H1 (cell line): Measurements from ENCODE around the gene ACTR2. TPM values are rescaled to one million over a fixed set of nuclear protein-coding genes. Genes with fewer than 3 reads are reported as not detected.
A peak's percentile ranks its signal among the peaks of the same experiment; 100 is the strongest.

Source experiments
- CTCF ChIA-PET: fragments of 300-600 bp; sonication (Branson Sonifier 250); formaldehyde crosslinking; loops from one replicate; lab custom pipeline; 2021; ENCODE audit not compliant: partially characterized antibody; lab: Charles Lee
- POLR2A ChIA-PET: fragments of 300-600 bp; sonication (Branson Sonifier 250); formaldehyde crosslinking; loops from one replicate; lab custom pipeline; 2021; ENCODE audit warnings: inconsistent platforms; ENCODE audit not compliant: partially characterized antibody; lab: Charles Lee
- DNase-seq, 2 experiments: peaks; one replicate each; pipeline versions ENCODE4 v3.0.0 to v3.0.0-alpha.2; 2010 to 2022; ENCODE audit warnings: low spot score in 2 of 2, low read depth in 1 of 2, mixed read lengths in 1 of 2
- FAIRE-seq: peaks from 2 replicates; lab custom pipeline; 2011; peaks lifted over from hg19 to GRCh38; lab: Jason Lieb, UNC
- H2AFZ ChIP-seq: 2 replicates; pipeline ENCODE4 v1.8.1; 2012; ENCODE audit warnings: low read length, inconsistent platforms
- H2AK5ac ChIP-seq: 2 replicates; pipeline ENCODE4 v1.6.1; 2013; ENCODE audit warnings: low read depth, low read length
- H2BK120ac ChIP-seq: replicated peaks from 2 replicates; pipeline ENCODE3; 2013; ENCODE audit warnings: low read depth, low read length, inconsistent platforms
- H2BK12ac ChIP-seq: 2 replicates; pipeline ENCODE4 v1.6.1; 2013; ENCODE audit warnings: low read depth, low read length
- H2BK15ac ChIP-seq: 2 replicates; pipeline ENCODE4 v1.6.1; 2013; ENCODE audit warnings: low read length
- H2BK20ac ChIP-seq: 2 replicates; pipeline ENCODE4 v1.6.1; 2013; ENCODE audit warnings: low read length
- H2BK5ac ChIP-seq: 2 replicates; pipeline ENCODE4 v1.6.1; 2013; ENCODE audit warnings: low read depth, low read length
- H3K14ac ChIP-seq: 2 replicates; pipeline ENCODE4 v1.6.1; 2013; ENCODE audit warnings: inconsistent platforms; ENCODE audit not compliant: insufficient read length
- H3K18ac ChIP-seq: 2 replicates; pipeline ENCODE4 v1.6.1; 2013; ENCODE audit warnings: low read length; ENCODE audit errors: extremely low read depth
- H3K23ac ChIP-seq: 2 replicates; pipeline ENCODE4 v1.6.1; 2013; ENCODE audit warnings: inconsistent platforms; ENCODE audit not compliant: insufficient read length
- H3K23me2 ChIP-seq: 2 replicates; pipeline ENCODE4 v1.6.1; 2013; ENCODE audit warnings: low read depth, low read length
- H3K27ac ChIP-seq: 2 replicates; pipeline ENCODE4 v1.6.1; 2011; ENCODE audit warnings: low read depth, low read length, inconsistent platforms
- H3K27me3 ChIP-seq, 4 experiments: replicated peaks in 1 of 4; 1 replicate in 1 of 4; 2 replicates in 3 of 4; pipeline versions ENCODE4 v1.6.1 to v1.8.1; 2011 to 2013; ENCODE audit warnings: low read length in 3 of 4, mild to moderate bottlenecking in 3 of 4, inconsistent platforms in 2 of 4, mixed read lengths in 2 of 4, moderate library complexity in 1 of 4; ENCODE audit not compliant: control insufficient read depth in 3 of 4, insufficient read depth in 3 of 4; ENCODE audit errors: extremely low read depth in 1 of 4
- H3K36me3 ChIP-seq, 4 experiments: 2 replicates each; pipeline versions ENCODE4 v1.6.1 to v1.8.1; 2011 to 2013; ENCODE audit warnings: mild to moderate bottlenecking in 4 of 4, low read length in 3 of 4, moderate library complexity in 2 of 4, control low read depth in 1 of 4, inconsistent platforms in 1 of 4; ENCODE audit not compliant: insufficient read depth in 4 of 4, control insufficient read depth in 2 of 4
- H3K4ac ChIP-seq: replicated peaks from 2 replicates; pipeline ENCODE3; 2013; ENCODE audit warnings: low read length, low read depth, mixed read lengths, inconsistent platforms; ENCODE audit not compliant: insufficient read length
- H3K4me1 ChIP-seq, 4 experiments: replicated peaks in 1 of 4; 1 replicate in 1 of 4; 2 replicates in 3 of 4; pipeline versions ENCODE4 v1.6.1 to v1.8.1; 2011 to 2013; ENCODE audit warnings: low read length in 3 of 4, inconsistent platforms in 2 of 4, mixed read lengths in 1 of 4; ENCODE audit not compliant: insufficient read depth in 4 of 4, control insufficient read depth in 3 of 4
- H3K4me2 ChIP-seq, 2 experiments: 2 replicates each; pipeline versions ENCODE4 v1.6.1 to v1.8.1; 2011 to 2013; ENCODE audit warnings: low read depth in 2 of 2, low read length in 2 of 2, control low read depth in 1 of 2, inconsistent platforms in 1 of 2, mild to moderate bottlenecking in 1 of 2; ENCODE audit not compliant: insufficient read depth in 1 of 2
- H3K4me3 ChIP-seq, 4 experiments: fragments of 200-600, 300-600 bp in 1 of 4; sonication (generic), shearing (Covaris generic), sonication (Bioruptor Twin) in 1 of 4; 2 replicates each; pipeline versions ENCODE4 v1.5.1 to v1.8.1; 2011 to 2016; ENCODE audit warnings: low read length in 4 of 4, low read depth in 3 of 4, control low read depth in 2 of 4, inconsistent platforms in 2 of 4, mild to moderate bottlenecking in 2 of 4, mixed read lengths in 1 of 4, moderate library complexity in 1 of 4; ENCODE audit not compliant: insufficient read depth in 2 of 4; ENCODE audit errors: extremely low read depth in 1 of 4
- H3K56ac ChIP-seq: replicated peaks from 2 replicates; pipeline ENCODE3; 2013; ENCODE audit warnings: low read depth, mild to moderate bottlenecking, mixed read lengths, low read length, inconsistent platforms; ENCODE audit not compliant: insufficient read length
- H3K79me1 ChIP-seq: 2 replicates; pipeline ENCODE4 v1.6.1; 2013; ENCODE audit warnings: low read depth, low read length, control low read depth
- H3K79me2 ChIP-seq, 2 experiments: 2 replicates each; pipeline versions ENCODE4 v1.6.1 to v1.8.1; 2012 to 2013; ENCODE audit warnings: low read length in 2 of 2, mild to moderate bottlenecking in 2 of 2, inconsistent platforms in 1 of 2; ENCODE audit not compliant: insufficient read depth in 2 of 2, control insufficient read depth in 1 of 2
- H3K9ac ChIP-seq, 4 experiments: replicated peaks in 1 of 4; 1 replicate in 1 of 4; 2 replicates in 3 of 4; pipeline versions ENCODE4 v1.6.1 to v1.8.1; 2011 to 2013; ENCODE audit warnings: low read depth in 3 of 4, low read length in 3 of 4, control low read depth in 2 of 4, mild to moderate bottlenecking in 2 of 4, moderate library complexity in 2 of 4, inconsistent platforms in 1 of 4; ENCODE audit errors: extremely low read depth in 1 of 4
- H3K9me3 ChIP-seq, 2 experiments: 2 replicates each; pipeline versions ENCODE4 v1.6.1 to v1.8.1; 2012 to 2013; ENCODE audit warnings: mild to moderate bottlenecking in 2 of 2, moderate library complexity in 2 of 2, control low read depth in 1 of 2, inconsistent platforms in 1 of 2, low read depth in 1 of 2, low read length in 1 of 2, mixed read lengths in 1 of 2; ENCODE audit not compliant: insufficient read depth in 2 of 2
- H4K20me1 ChIP-seq, 2 experiments: replicated peaks in 1 of 2; 2 replicates each; pipeline versions ENCODE3 to v1.8.1; 2011 to 2013; ENCODE audit warnings: inconsistent platforms in 2 of 2, low read length in 2 of 2, mild to moderate bottlenecking in 1 of 2; ENCODE audit not compliant: insufficient read depth in 2 of 2, control insufficient read depth in 1 of 2
- H4K5ac ChIP-seq: 2 replicates; pipeline ENCODE4 v1.6.1; 2013; ENCODE audit warnings: low read length, low read depth, mixed read lengths, inconsistent platforms; ENCODE audit not compliant: insufficient read length
- H4K8ac ChIP-seq: 2 replicates; pipeline ENCODE4 v1.8.0; 2013; ENCODE audit warnings: mild to moderate bottlenecking, moderate library complexity, low read length, inconsistent platforms; ENCODE audit not compliant: insufficient read depth; ENCODE audit errors: extremely low read depth
- H4K91ac ChIP-seq: replicated peaks from 2 replicates; pipeline ENCODE3; 2013; ENCODE audit warnings: low read length, mixed read lengths, inconsistent platforms; ENCODE audit not compliant: insufficient read length
- BCL11A ChIP-seq, 2 experiments: IDR thresholded peaks; one replicate each; pipeline ENCODE4 v1.6.1; 2011; ENCODE audit warnings: low read depth in 2 of 2, low read length in 2 of 2, mild to moderate bottlenecking in 2 of 2
- CBX8 ChIP-seq: fragments of 300-800, 300-1000 bp; sonication (generic); IDR thresholded peaks from 2 replicates; pipeline ENCODE4 v1.7.1; 2016; ENCODE audit warnings: low read depth, low read length, borderline replicate concordance
- CHD2 ChIP-seq: IDR thresholded peaks from 2 replicates; pipeline ENCODE4 v1.6.1; 2012; ENCODE audit warnings: low read length, improper control_type of control experiment
- EZH2 ChIP-seq: fragments of 200-600 bp; sonication (generic); IDR thresholded peaks from 2 replicates; pipeline ENCODE4 v1.7.1; 2012; ENCODE audit warnings: low read depth, mild to moderate bottlenecking, moderate library complexity, low read length, inconsistent platforms; ENCODE audit not compliant: severe bottlenecking
- FOSL1 ChIP-seq: IDR thresholded peaks from 2 replicates; pipeline ENCODE4 v1.6.1; 2011; ENCODE audit warnings: mild to moderate bottlenecking, low read depth, low read length, moderate library complexity; ENCODE audit not compliant: insufficient read depth
- GABPA ChIP-seq: IDR thresholded peaks from 2 replicates; pipeline ENCODE4 v1.6.1; 2011; ENCODE audit warnings: mild to moderate bottlenecking, low read length, moderate library complexity, borderline replicate concordance; ENCODE audit not compliant: insufficient read depth
- GTF2F1 ChIP-seq: IDR thresholded peaks from 2 replicates; pipeline ENCODE4 v1.6.1; 2012; ENCODE audit warnings: low read depth, low read length, improper control_type of control experiment, borderline replicate concordance
- RXRA ChIP-seq: IDR thresholded peaks from 2 replicates; pipeline ENCODE4 v1.6.1; 2011; ENCODE audit warnings: low read depth, mild to moderate bottlenecking, low read length, moderate library complexity; ENCODE audit not compliant: insufficient read depth
- SUZ12 ChIP-seq: fragments of 200-600 bp; sonication (generic); IDR thresholded peaks from 2 replicates; pipeline ENCODE4 v1.6.1; 2012; ENCODE audit warnings: mild to moderate bottlenecking, inconsistent platforms, low read length, moderate library complexity, mixed read lengths
- WGBS, 2 experiments: shearing (Covaris generic) in 1 of 2; methylation state at CpG; one replicate each; pipeline versions ENCODE4 v1.1.6 to v1.1.7; 2013 to 2015; ENCODE audit warnings: low lambda C conversion rate in 2 of 2, mixed read lengths in 2 of 2, inconsistent platforms in 1 of 2, low coverage in 1 of 2, missing lambda C conversion rate in 1 of 2; ENCODE audit not compliant: insufficient replicate concordance in 2 of 2, insufficient coverage in 1 of 2, insufficient read length in 1 of 2; ENCODE audit errors: extremely low coverage in 1 of 2, missing lambda C conversion rate in 1 of 2; 5-methylcytosine and 5-hydroxymethylcytosine counted together
- polyA plus RNA-seq, 7 experiments: library from polyadenylated mRNA; depleted of rRNA in 3 of 7; stranded (reverse) in 5 of 7; unstranded in 2 of 7; fragments of >200 nt in 5 of 7; fragments of 200-250 nt in 2 of 7; gene quantifications; 1 replicate in 5 of 7; 2 replicates in 1 of 7; 4 replicates in 1 of 7; pipeline versions ENCODE4 v1.2.1 to v1.2.3, GENCODE V29; 2011 to 2013; ENCODE audit warnings: missing spikeins in 2 of 7, mixed read lengths in 2 of 7
- total RNA-seq: library from RNA; stranded (reverse); fragmentation: NEBNext Ultra II Directional; extraction: Animal tissue kit (Norgen Biotek cat#: 25700); gene quantifications from 2 replicates; pipeline ENCODE4 v1.2.1, GENCODE V29; 2021
- TF ChIP-seq, protein P1 (sequence below): IDR thresholded peaks from 2 replicates; pipeline ENCODE4 v1.6.1; 2012; ENCODE audit warnings: low read length, inconsistent platforms

Gene ACTR2
- total and polyA plus RNA-seq, 2 of the 8 experiments (the other 6 are each of a cell fraction or from before 2014, with no cell fraction given): 28.3 to 171 TPM

- Histone ChIP-seq H3K18ac (no peak overlapping the region), H4K20me1 (peaks cover under 1 to 16% of the 10 kb centered on the region in 2 experiments), H4K8ac (no peak overlapping the region), H3K27me3 (peaks cover 44 to 81% (median 80%) of the 10 kb centered on the region in 4 experiments), H3K23me2 (no peaks in the 10 kb centered on the region), H3K79me1 (no peaks in the 10 kb centered on the region), H2BK15ac (no peak overlapping the region), H3K4ac (no peak overlapping the region), H3K14ac (no peak overlapping the region), H4K5ac (no peak overlapping the region), H3K79me2 (no peaks in the 10 kb centered on the region), H3K4me1 (0 out of 7 replicates have a peak, but pooled peaks cover 0 to 2% (median 0%) of the 10 kb centered on the region in 4 experiments), H3K4me3 (no peak overlapping the region)
- WGBS, 2 experiments: 83% methylated on average over 5 of the region's 5 CpGs; no CpG with 5 or more reads in 1 of the 2 experiments
- POLR2A ChIA-PET: interaction anchor here (0.9 kb wide), 1 partner anchor 159 kb away, joined by 4 read pairs; no protein-coding TSS in a partner anchor
- TF ChIP-seq FOSL1 (no peak), GTF2F1 (no peak), CHD2 (no peak), GABPA (no peak), EZH2 (peak; percentile 21), BCL11A (IDR thresholded peaks at IDR 0.05; ENCODE audit: low read depth in 2 of 2, low read length in 2 of 2) (no peak), RXRA (no peak), SUZ12 (peak; percentile 20; the same call in 1 of the 2 replicates), CBX8 (no peak)
- TF ChIP-seq, protein P1, sequence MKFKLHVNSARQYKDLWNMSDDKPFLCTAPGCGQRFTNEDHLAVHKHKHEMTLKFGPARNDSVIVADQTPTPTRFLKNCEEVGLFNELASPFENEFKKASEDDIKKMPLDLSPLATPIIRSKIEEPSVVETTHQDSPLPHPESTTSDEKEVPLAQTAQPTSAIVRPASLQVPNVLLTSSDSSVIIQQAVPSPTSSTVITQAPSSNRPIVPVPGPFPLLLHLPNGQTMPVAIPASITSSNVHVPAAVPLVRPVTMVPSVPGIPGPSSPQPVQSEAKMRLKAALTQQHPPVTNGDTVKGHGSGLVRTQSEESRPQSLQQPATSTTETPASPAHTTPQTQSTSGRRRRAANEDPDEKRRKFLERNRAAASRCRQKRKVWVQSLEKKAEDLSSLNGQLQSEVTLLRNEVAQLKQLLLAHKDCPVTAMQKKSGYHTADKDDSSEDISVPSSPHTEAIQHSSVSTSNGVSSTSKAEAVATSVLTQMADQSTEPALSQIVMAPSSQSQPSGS: no peak
- TF ChIP-seq, all 59 proteins: peak for 2
- Histone ChIP-seq H2BK120ac (no peak overlapping the region), H3K9me3 (no peaks in the 10 kb centered on the region), H3K27ac (no peak overlapping the region), H3K4me2 (no peak overlapping the region), H2BK20ac (no peak overlapping the region), H3K23ac (no peak overlapping the region), H4K91ac (no peak overlapping the region), H2AK5ac (no peak overlapping the region), H3K9ac (no peak overlapping the region), H2BK12ac (no peak overlapping the region), H3K56ac (no peak overlapping the region), H3K36me3 (peaks cover 0 to under 1% (median 0%) of the 10 kb centered on the region in 4 experiments; a peak in 2 of 8 replicates), H2AFZ (no peak overlapping the region), H2BK5ac (no peak overlapping the region)
- CTCF ChIA-PET: interaction anchor here (0.9 to 1.6 kb wide), 5 partner anchors 16 to 274 kb away, joined by 3 to 4 read pairs (median 3); no protein-coding TSS in a partner anchor
- FAIRE-seq: no peak
- no peak for DNase-seq
Observed at GRCh38 chr2:65277791-65278483, 50.3 kb downstream of the ACTR2 start.
